ENCODE results near the gene ISLR. TPM values are rescaled to one million over a fixed set of nuclear protein-coding genes. Genes with fewer than 3 reads are reported as not detected.

Gene ISLR
- polyA plus RNA-seq, 3 donors from 2014 or later: not detected

- H3K36me3 Mint-ChIP-seq: no peaks in the 10 kb centered on the region
- peaks cover 0 to 1% (median 0%) of the 10 kb centered on the region in 3 donors for H3K27me3 Mint-ChIP-seq (ENCODE audit: low read depth in 3 of 3)
- H3K4me3 Mint-ChIP-seq: no peak overlapping the region
- H3K9me3 Mint-ChIP-seq: no peaks in the 10 kb centered on the region
- DNase-seq: no peak
- H3K4me1 Mint-ChIP-seq: no peaks in the 10 kb centered on the region
- no peak overlapping the region for H3K27ac Mint-ChIP-seq
These were observed 28.4 kb downstream of the ISLR start for GRCh38 chr15:74201710-74202420.

- DNase-seq: no peak
- Mint-ChIP-seq H3K36me3 (no peaks in the 10 kb centered on the region), H3K27ac (no peak within 1 kb of the TSS), H3K4me1 (no peaks in the 10 kb centered on the region), H3K4me3 (no peak within 1 kb of the TSS), H3K27me3 (ENCODE audit: low read depth in 3 of 3) (peaks cover 0 to 1% (median 0%) of the 10 kb centered on the region in 3 donors), H3K9me3 (no peaks in the 10 kb centered on the region)
These were observed 29.2 kb downstream of the ISLR start, which contains the start of gene STRA6 for GRCh38 chr15:74202452-74203401. Gene STRA6 (minus strand): TSS chr15:74202787. CDS start chr15:74202267, 520 bp downstream.

GRCh38 chr15:74203914-74204431 lies 30.5 kb downstream of the ISLR start:
- Mint-ChIP-seq H3K9me3 (no peaks in the 10 kb centered on the region), H3K27me3 (ENCODE audit: low read depth in 3 of 3) (peaks cover 0 to 6% (median 3%) of the 10 kb centered on the region in 3 donors), H3K4me3 (peak overlapping the region in 1 of 5 donors; percentile 30), H3K36me3 (no peaks in the 10 kb centered on the region), H3K4me1 (no peaks in the 10 kb centered on the region), H3K27ac (no peak overlapping the region)
- no peak for DNase-seq

GRCh38 chr15:74205582-74205947 lies 32.1 kb downstream of the ISLR start:
- no peak for DNase-seq
- H3K27me3 Mint-ChIP-seq (ENCODE audit: low read depth in 3 of 3): peaks cover 2 to 6% (median 3%) of the 10 kb centered on the region in 3 donors
- H3K4me1 Mint-ChIP-seq: no peaks in the 10 kb centered on the region
- no peak overlapping the region for H3K4me3 Mint-ChIP-seq
- no peak overlapping the region for H3K27ac Mint-ChIP-seq
- no peaks in the 10 kb centered on the region for H3K9me3 Mint-ChIP-seq
- H3K36me3 Mint-ChIP-seq: no peaks in the 10 kb centered on the region

- Mint-ChIP-seq H3K27ac (no peak overlapping the region), H3K27me3 (ENCODE audit: low read depth in 3 of 3) (peaks cover 3 to 9% (median 9%) of the 10 kb centered on the region in 3 donors), H3K4me3 (no peak overlapping the region)
These were observed 33.3 kb downstream of the ISLR start for GRCh38 chr15:74206801-74207281.

GRCh38 chr15:74207652-74208440 lies 34.3 kb downstream of the ISLR start:
- no peaks in the 10 kb centered on the region for H3K36me3 Mint-ChIP-seq
- H3K27ac Mint-ChIP-seq: no peak overlapping the region
- no peak overlapping the region for H3K4me3 Mint-ChIP-seq
- H3K4me1 Mint-ChIP-seq: no peaks in the 10 kb centered on the region
- H3K27me3 Mint-ChIP-seq (ENCODE audit: low read depth in 3 of 3): peaks cover 3 to 12% (median 9%) of the 10 kb centered on the region in 3 donors
- no peak for DNase-seq
- H3K9me3 Mint-ChIP-seq: no peaks in the 10 kb centered on the region

More at GRCh38 chr15:74206801-74207281, 33.3 kb downstream of the ISLR start:
- no peaks in the 10 kb centered on the region for H3K9me3 Mint-ChIP-seq
- no peaks in the 10 kb centered on the region for H3K36me3 Mint-ChIP-seq
- no peak for DNase-seq
- no peaks in the 10 kb centered on the region for H3K4me1 Mint-ChIP-seq

GRCh38 chr15:74208496-74208895 lies 35.0 kb downstream of the ISLR start:
- H3K9me3 Mint-ChIP-seq: no peaks in the 10 kb centered on the region
- H3K4me1 Mint-ChIP-seq: no peaks in the 10 kb centered on the region
- no peak overlapping the region for H3K4me3 Mint-ChIP-seq
- no peaks in the 10 kb centered on the region for H3K36me3 Mint-ChIP-seq
- H3K27ac Mint-ChIP-seq: no peak overlapping the region
- peaks cover 3 to 12% (median 9%) of the 10 kb centered on the region in 3 donors for H3K27me3 Mint-ChIP-seq (ENCODE audit: low read depth in 3 of 3)
- no peak for DNase-seq

- no peaks in the 10 kb centered on the region for H3K36me3 Mint-ChIP-seq
- no peak overlapping the region for H3K4me3 Mint-ChIP-seq
- no peak for DNase-seq
- H3K9me3 Mint-ChIP-seq: no peaks in the 10 kb centered on the region
- no peak overlapping the region for H3K27ac Mint-ChIP-seq
- H3K4me1 Mint-ChIP-seq: no peaks in the 10 kb centered on the region
- peaks cover 3 to 12% (median 9%) of the 10 kb centered on the region in 3 donors for H3K27me3 Mint-ChIP-seq (ENCODE audit: low read depth in 3 of 3)
These were observed 35.5 kb downstream of the ISLR start for GRCh38 chr15:74208901-74209559.

GRCh38 chr15:74209560-74209958 lies 36.0 kb downstream of the ISLR start:
- Mint-ChIP-seq H3K27me3 (ENCODE audit: low read depth in 3 of 3) (peaks cover 3 to 12% (median 9%) of the 10 kb centered on the region in 3 donors), H3K36me3 (no peaks in the 10 kb centered on the region), H3K27ac (no peak overlapping the region), H3K4me1 (no peaks in the 10 kb centered on the region), H3K9me3 (no peaks in the 10 kb centered on the region), H3K4me3 (no peak overlapping the region)
- DNase-seq: no peak

- no peak overlapping the region for H3K4me3 Mint-ChIP-seq
- no peaks in the 10 kb centered on the region for H3K36me3 Mint-ChIP-seq
- no peak for DNase-seq
- H3K27ac Mint-ChIP-seq: no peak overlapping the region
- peaks cover 3 to 15% (median 9%) of the 10 kb centered on the region in 3 donors for H3K27me3 Mint-ChIP-seq (ENCODE audit: low read depth in 3 of 3)
- no peaks in the 10 kb centered on the region for H3K9me3 Mint-ChIP-seq
- H3K4me1 Mint-ChIP-seq: no peaks in the 10 kb centered on the region
These were observed 36.6 kb downstream of the ISLR start for GRCh38 chr15:74209997-74210671.

- no peaks in the 10 kb centered on the region for H3K36me3 Mint-ChIP-seq
- no peak for DNase-seq
- H3K9me3 Mint-ChIP-seq: no peaks in the 10 kb centered on the region
- H3K27me3 Mint-ChIP-seq (ENCODE audit: low read depth in 3 of 3): peaks cover 3 to 17% (median 9%) of the 10 kb centered on the region in 3 donors
- H3K4me1 Mint-ChIP-seq: no peaks in the 10 kb centered on the region
- no peak overlapping the region for H3K27ac Mint-ChIP-seq
- no peak overlapping the region for H3K4me3 Mint-ChIP-seq
These were observed 37.2 kb downstream of the ISLR start for GRCh38 chr15:74210729-74211128.

- Mint-ChIP-seq H3K4me1 (no peaks in the 10 kb centered on the region), H3K27ac (no peak overlapping the region), H3K9me3 (no peaks in the 10 kb centered on the region), H3K27me3 (ENCODE audit: low read depth in 3 of 3) (peaks cover 3 to 17% (median 9%) of the 10 kb centered on the region in 3 donors), H3K4me3 (no peak overlapping the region), H3K36me3 (no peaks in the 10 kb centered on the region)
- DNase-seq: no peak
These were observed 38.1 kb downstream of the ISLR start for GRCh38 chr15:74211656-74212055.
